ENCODE results near the gene OTOP1.
A peak's percentile ranks its signal among the peaks of the same experiment; 100 is the strongest.
"Not testable (repeated sequence)": the region's sequence is repeated elsewhere in the genome, so short reads cannot be mapped to it uniquely, and the experiment has no call there.

Gene OTOP1

GRCh38 chr4:4226606-4227438 is at the start of gene OTOP1:
Gene OTOP1, minus strand, starts transcription at chr4:4226929. Its CDS starts 65 bp downstream, at chr4:4226864.
- H3K36me3 Mint-ChIP-seq = peaks cover 7% of the 10 kb centered on the region
- no peak within 1 kb of the TSS for H3K4me3 Mint-ChIP-seq
- H3K4me1 Mint-ChIP-seq = peaks cover 8% of the 10 kb centered on the region
- CTCF ChIA-PET = no interaction called here
- no peak for DNase-seq
- no peak within 1 kb of the TSS for H3K27ac Mint-ChIP-seq
- H3K9me3 Mint-ChIP-seq = no peaks in the 10 kb centered on the region
- peaks cover 85% of the 10 kb centered on the region for H3K27me3 Mint-ChIP-seq

GRCh38 chr4:4274226-4274625 is 47.5 kb upstream of the OTOP1 start:
- no peak for DNase-seq
- H3K4me1 Mint-ChIP-seq = peaks cover 18% of the 10 kb centered on the region
- no peaks in the 10 kb centered on the region for H3K27me3 Mint-ChIP-seq
- H3K4me3 Mint-ChIP-seq = no peak overlapping the region
- peaks cover 41% of the 10 kb centered on the region for H3K36me3 Mint-ChIP-seq
- CTCF ChIA-PET = no interaction called here
- H3K9me3 Mint-ChIP-seq = no peaks in the 10 kb centered on the region
- peak overlapping the region; percentile 16 for H3K27ac Mint-ChIP-seq

DNA sequence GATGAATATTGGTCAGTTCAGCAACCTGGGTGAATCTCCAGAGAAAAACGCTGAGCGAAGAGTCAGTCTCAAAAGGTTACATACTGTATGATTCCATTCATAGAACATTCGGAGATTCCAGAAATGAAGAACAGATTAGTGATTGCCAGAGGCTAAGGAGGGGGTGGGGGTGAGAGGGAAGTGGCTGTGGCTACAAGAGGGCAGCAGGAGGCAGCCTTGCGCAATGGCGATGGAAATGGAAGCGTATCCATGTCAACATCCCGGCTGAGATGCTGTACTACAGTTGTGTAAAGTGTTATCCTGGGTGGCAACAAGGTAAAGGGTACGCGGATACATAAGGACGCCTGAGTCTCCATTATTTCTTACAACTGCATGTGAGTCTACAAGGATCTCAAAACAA is 45.2 kb upstream of the OTOP1 start:
- no peak for DNase-seq
- H3K4me3 Mint-ChIP-seq = no peak overlapping the region
- H3K9me3 Mint-ChIP-seq = no peaks in the 10 kb centered on the region
- peak overlapping the region; percentile 29 for H3K27ac Mint-ChIP-seq
- H3K36me3 Mint-ChIP-seq = peaks cover 41% of the 10 kb centered on the region
- no peaks in the 10 kb centered on the region for H3K27me3 Mint-ChIP-seq
- H3K4me1 Mint-ChIP-seq = peaks cover 24% of the 10 kb centered on the region
- CTCF ChIA-PET = no interaction called here

GRCh38 chr4:4270529-4270928 is 43.8 kb upstream of the OTOP1 start:
- Mint-ChIP-seq H3K9me3 (no peaks in the 10 kb centered on the region), H3K4me3 (no peak overlapping the region), H3K27ac (peak overlapping the region; percentile 84), H3K4me1 (peaks cover 24% of the 10 kb centered on the region), H3K36me3 (peaks cover 41% of the 10 kb centered on the region), H3K27me3 (no peaks in the 10 kb centered on the region)
- no peak for DNase-seq
- CTCF ChIA-PET = interaction anchor here (1.5 kb wide), 1 partner anchor 66 kb away, joined by 3 read pairs; no protein-coding TSS in a partner anchor

- H3K4me3 Mint-ChIP-seq = no peak overlapping the region
- H3K27me3 Mint-ChIP-seq = no peaks in the 10 kb centered on the region
- H3K36me3 Mint-ChIP-seq = peaks cover 41% of the 10 kb centered on the region
- H3K4me1 Mint-ChIP-seq = peaks cover 24% of the 10 kb centered on the region
- H3K9me3 Mint-ChIP-seq = no peaks in the 10 kb centered on the region
- H3K27ac Mint-ChIP-seq = peak overlapping the region; percentile 92
- peak; percentile 25 for DNase-seq
- CTCF ChIA-PET = interaction anchor here (1.5 kb wide), 1 partner anchor 67 kb away, joined by 3 read pairs; no protein-coding TSS in a partner anchor
These were observed 43.1 kb upstream of the OTOP1 start for GRCh38 chr4:4269856-4270255.

DNA sequence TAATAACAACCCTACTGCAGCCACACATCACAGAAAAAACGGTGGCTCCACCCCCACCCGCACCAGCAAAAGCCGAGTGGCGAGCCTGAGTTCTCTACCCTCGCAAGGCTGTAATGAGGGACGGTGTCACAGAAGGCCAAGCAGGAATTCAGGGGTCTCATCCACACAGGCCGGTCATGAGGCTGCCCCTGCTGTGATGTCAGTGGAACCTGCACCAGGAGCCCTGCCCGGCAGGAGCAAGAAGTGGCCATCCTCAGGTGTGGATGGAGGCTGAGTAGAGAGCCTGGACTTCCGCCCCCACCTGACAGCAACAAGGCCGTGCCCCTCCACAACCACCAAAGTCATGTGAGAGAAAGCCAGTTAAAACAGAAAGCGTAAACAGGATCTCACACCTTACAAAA is 42.6 kb upstream of the OTOP1 start:
- Mint-ChIP-seq H3K36me3 (peaks cover 36% of the 10 kb centered on the region), H3K27ac (peak overlapping the region; percentile 92), H3K4me1 (peaks cover 24% of the 10 kb centered on the region)

DNA sequence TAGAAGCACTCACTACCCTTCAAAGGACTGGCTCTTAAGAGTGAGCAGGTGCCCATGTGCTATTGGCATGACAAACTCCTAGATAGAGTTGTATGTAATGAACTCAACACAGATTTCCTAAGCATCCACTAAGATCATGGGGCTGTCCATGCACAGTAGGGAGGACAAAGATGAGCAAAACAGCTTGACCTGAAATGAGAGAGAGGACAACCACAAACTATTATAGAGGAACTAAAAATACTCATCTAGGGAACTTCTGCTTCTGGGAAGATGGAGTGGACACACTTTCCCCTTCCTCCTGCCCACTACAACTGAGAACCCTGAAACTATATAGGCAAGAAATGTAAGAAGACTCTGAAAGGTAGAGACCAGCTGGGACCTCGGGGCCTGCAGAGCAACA is 42.0 kb upstream of the OTOP1 start:
- H3K27ac Mint-ChIP-seq = peak overlapping the region; percentile 92
- H3K36me3 Mint-ChIP-seq = peaks cover 32% of the 10 kb centered on the region

More for the DNA sequence above, 42.6 kb upstream of the OTOP1 start:
- peak; percentile 28 for DNase-seq
- Mint-ChIP-seq H3K4me3 (no peak overlapping the region), H3K9me3 (no peaks in the 10 kb centered on the region), H3K27me3 (peaks cover 5% of the 10 kb centered on the region)
- CTCF ChIA-PET = no interaction called here

GRCh38 chr4:4267981-4268380 is 41.3 kb upstream of the OTOP1 start:
- CTCF ChIA-PET = no interaction called here
- DNase-seq = no peak
- Mint-ChIP-seq H3K4me1 (peaks cover 24% of the 10 kb centered on the region), H3K4me3 (no peak overlapping the region), H3K27ac (peak overlapping the region; percentile 11), H3K9me3 (no peaks in the 10 kb centered on the region), H3K36me3 (peaks cover 26% of the 10 kb centered on the region), H3K27me3 (peaks cover 10% of the 10 kb centered on the region)

More for the DNA sequence above, 42.0 kb upstream of the OTOP1 start:
- Mint-ChIP-seq H3K4me3 (no peak overlapping the region), H3K9me3 (no peaks in the 10 kb centered on the region), H3K4me1 (peaks cover 24% of the 10 kb centered on the region), H3K27me3 (peaks cover 7% of the 10 kb centered on the region)
- CTCF ChIA-PET = no interaction called here
- no peak for DNase-seq

- peaks cover 16% of the 10 kb centered on the region for H3K27me3 Mint-ChIP-seq
- DNase-seq = no peak
- no peaks in the 10 kb centered on the region for H3K4me1 Mint-ChIP-seq
- no peaks in the 10 kb centered on the region for H3K36me3 Mint-ChIP-seq
- H3K4me3 Mint-ChIP-seq = no peak overlapping the region
- CTCF ChIA-PET = interaction anchor here (0.7 to 2.4 kb wide), 9 partner anchors 9 to 172 kb away, joined by 3 to 17 read pairs (median 4); no protein-coding TSS in a partner anchor
- no peak overlapping the region for H3K27ac Mint-ChIP-seq
- no peaks in the 10 kb centered on the region for H3K9me3 Mint-ChIP-seq
These were observed 33.5 kb upstream of the OTOP1 start for GRCh38 chr4:4260185-4260751.

GRCh38 chr4:4259484-4260100 is 32.9 kb upstream of the OTOP1 start:
- Mint-ChIP-seq H3K36me3 (no peaks in the 10 kb centered on the region), H3K27ac (no peak overlapping the region), H3K9me3 (no peaks in the 10 kb centered on the region), H3K4me1 (no peaks in the 10 kb centered on the region), H3K27me3 (peaks cover 19% of the 10 kb centered on the region), H3K4me3 (no peak overlapping the region)
- DNase-seq = no peak
- CTCF ChIA-PET = interaction anchor here (0.7 to 2.4 kb wide), 10 partner anchors 9 to 173 kb away, joined by 3 to 17 read pairs (median 4); no protein-coding TSS in a partner anchor

GRCh38 chr4:4257705-4258104 is 31.0 kb upstream of the OTOP1 start:
- H3K27ac Mint-ChIP-seq, H3K4me1 Mint-ChIP-seq, H3K9me3 Mint-ChIP-seq, DNase-seq, CTCF ChIA-PET, H3K36me3 Mint-ChIP-seq, H3K4me3 Mint-ChIP-seq: not testable (repeated sequence)
- H3K27me3 Mint-ChIP-seq = peaks cover 21% of the 10 kb centered on the region

DNA sequence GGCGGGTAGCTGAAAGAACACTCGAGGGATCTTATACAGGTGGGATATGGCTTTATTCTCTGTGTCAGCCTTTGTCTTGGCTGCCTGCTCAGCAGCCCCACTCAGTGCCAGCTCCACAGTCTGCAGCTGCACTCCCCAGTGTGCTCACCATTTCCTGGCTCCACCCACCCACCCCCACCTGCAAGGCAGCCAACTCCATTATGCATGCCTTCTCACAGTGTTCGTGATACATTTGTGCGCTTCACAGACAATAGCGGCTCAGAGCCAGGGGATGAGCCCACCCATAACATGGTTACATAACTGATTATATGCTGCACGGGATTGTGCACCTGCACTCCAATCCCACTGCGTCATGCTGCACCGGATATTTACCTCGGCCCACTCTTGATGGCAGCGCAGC is 30.1 kb upstream of the OTOP1 start:
- peaks cover 21% of the 10 kb centered on the region for H3K27me3 Mint-ChIP-seq
- no peaks in the 10 kb centered on the region for H3K36me3 Mint-ChIP-seq
- no peak for DNase-seq

GRCh38 chr4:4254666-4255065 is 27.9 kb upstream of the OTOP1 start:
- H3K4me3 Mint-ChIP-seq = no peak overlapping the region
- CTCF ChIA-PET = interaction anchor here (1.5 to 2.2 kb wide), 2 partner anchors 79 to 81 kb away, joined by 4 to 12 read pairs; no protein-coding TSS in a partner anchor
- no peaks in the 10 kb centered on the region for H3K4me1 Mint-ChIP-seq
- peaks cover 28% of the 10 kb centered on the region for H3K27me3 Mint-ChIP-seq
- no peaks in the 10 kb centered on the region for H3K9me3 Mint-ChIP-seq
- DNase-seq = no peak
- H3K27ac Mint-ChIP-seq = no peak overlapping the region
- H3K36me3 Mint-ChIP-seq = no peaks in the 10 kb centered on the region

More for the DNA sequence above, 30.1 kb upstream of the OTOP1 start:
- Mint-ChIP-seq H3K4me3 (no peak overlapping the region), H3K27ac (no peak overlapping the region), H3K9me3 (no peaks in the 10 kb centered on the region), H3K4me1 (no peaks in the 10 kb centered on the region)
- CTCF ChIA-PET = interaction anchor here (0.8 to 2.2 kb wide), 2 partner anchors 17 to 79 kb away, joined by 3 to 12 read pairs; no protein-coding TSS in a partner anchor

DNA sequence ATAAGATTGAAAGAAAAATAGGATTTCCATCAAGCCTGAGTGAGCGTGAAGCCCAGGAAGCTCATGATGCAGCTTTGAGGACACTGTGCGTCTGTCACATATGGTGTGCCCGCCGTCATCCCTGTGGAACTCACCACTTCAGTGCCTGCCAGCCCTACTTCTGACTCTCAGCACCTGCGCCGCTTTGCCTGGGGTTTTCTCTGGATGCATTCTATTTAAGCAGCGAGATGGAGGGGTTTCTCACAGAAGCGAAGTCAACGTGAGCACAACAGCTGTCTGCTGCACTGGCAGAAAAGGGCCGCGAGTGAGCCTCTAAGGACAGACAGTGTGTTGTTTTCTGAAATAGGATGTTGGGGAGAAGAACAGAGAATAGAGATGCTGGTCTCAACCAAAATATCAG is 27.5 kb upstream of the OTOP1 start:
- DNase-seq = no peak
- Mint-ChIP-seq H3K36me3 (no peaks in the 10 kb centered on the region), H3K27ac (no peak overlapping the region), H3K27me3 (peaks cover 28% of the 10 kb centered on the region), H3K4me3 (no peak overlapping the region), H3K4me1 (peaks cover 1% of the 10 kb centered on the region), H3K9me3 (no peaks in the 10 kb centered on the region)
- CTCF ChIA-PET = interaction anchor here (1.5 kb wide), 1 partner anchor 79 kb away, joined by 4 read pairs; no protein-coding TSS in a partner anchor
